HG02852 (cell line): ENCODE measurements around the gene SMC1B.
"Not testable (repeated sequence)": the region's sequence is repeated elsewhere in the genome, so short reads cannot be mapped to it uniquely, and the experiment has no call there.

Source experiments
- ATAC-seq: cut with Tn5 transposase; IDR thresholded peaks from one replicate; pipeline ENCODE4 v1.9.1; 2021; ENCODE audit warnings: mild to moderate bottlenecking, moderate library complexity; ENCODE audit not compliant: unreplicated experiment

SMC1B gene

GRCh38 chr22:45413368-45414211 lies at the start of gene SMC1B, which contains the start of gene RIBC2:
SMC1B (minus strand) TSS chr22:45413599; CDS start chr22:45413567, 32 bp downstream.
RIBC2 (plus strand) TSS chr22:45413693; CDS start chr22:45413887, 194 bp downstream.
- ATAC-seq = no peak

GRCh38 chr22:45462034-45462655 lies 48.7 kb upstream of the SMC1B start:
- ATAC-seq = no peak

GRCh38 chr22:45460288-45461109 lies 47.1 kb upstream of the SMC1B start:
- no peak for ATAC-seq

- ATAC-seq = no peak
Measured at GRCh38 chr22:45459235-45459634, 45.8 kb upstream of the SMC1B start.

GRCh38 chr22:45458532-45458931 lies 45.1 kb upstream of the SMC1B start:
- ATAC-seq = no peak

GRCh38 chr22:45456811-45457210 lies 43.4 kb upstream of the SMC1B start:
- ATAC-seq = no peak

GRCh38 chr22:45455621-45456020 lies 42.2 kb upstream of the SMC1B start:
- no peak for ATAC-seq

- ATAC-seq = no peak
Measured at GRCh38 chr22:45455212-45455611, 41.8 kb upstream of the SMC1B start.

GRCh38 chr22:45454275-45454674 lies 40.9 kb upstream of the SMC1B start:
- no peak for ATAC-seq

- no peak for ATAC-seq
Measured at GRCh38 chr22:45453764-45454163, 40.4 kb upstream of the SMC1B start.

GRCh38 chr22:45452565-45453379 lies 39.4 kb upstream of the SMC1B start:
- ATAC-seq = no peak

GRCh38 chr22:45451972-45452371 lies 38.6 kb upstream of the SMC1B start:
- no peak for ATAC-seq

- ATAC-seq = no peak
Measured at GRCh38 chr22:45450921-45451651, 37.7 kb upstream of the SMC1B start.

- no peak for ATAC-seq
Measured at GRCh38 chr22:45450101-45450785, 36.8 kb upstream of the SMC1B start.

- not testable (repeated sequence) for ATAC-seq
Measured at GRCh38 chr22:45449442-45449841, 36.0 kb upstream of the SMC1B start.

- ATAC-seq = no peak
Measured at GRCh38 chr22:45448431-45448830, 35.0 kb upstream of the SMC1B start.

GRCh38 chr22:45447596-45447995 lies 34.2 kb upstream of the SMC1B start:
- not testable (repeated sequence) for ATAC-seq

GRCh38 chr22:45446216-45446615 lies 32.8 kb upstream of the SMC1B start:
- no peak for ATAC-seq

- no peak for ATAC-seq
Measured at GRCh38 chr22:45445031-45445710, 31.8 kb upstream of the SMC1B start.
